Prostate gland (tissue), 2 donors: ENCODE data around the gene TTC24. TPM values are rescaled to one million over a fixed set of nuclear protein-coding genes. Genes with fewer than 3 reads are reported as not detected.

Experiments used
- DNase-seq: peaks from one replicate; pipeline ENCODE4 v3.0.0-alpha.2; 2019; ENCODE audit warnings: low spot score
- H3K27ac ChIP-seq, 2 donors: fragments of 200-600 bp; sonication (generic); 2 replicates each; pipeline ENCODE4 v1.5.1; 2017 to 2019
- H3K27me3 ChIP-seq: fragments of 200-600 bp; sonication (generic); replicated peaks from 2 replicates; pipeline ENCODE4 v1.5.1; 2019; ENCODE audit not compliant: insufficient read depth
- H3K36me3 ChIP-seq, 2 donors: fragments of 200-600 bp; sonication (generic); 1 replicate in 1 of 2; 2 replicates in 1 of 2; pipeline versions ENCODE4 v1.5.1 to v1.8.1; 2017 to 2019
- H3K4me1 ChIP-seq: fragments of 200-600 bp; sonication (generic); replicated peaks from 2 replicates; pipeline ENCODE4 v1.5.1; 2019
- H3K4me3 ChIP-seq, 2 donors: fragments of 200-600 bp; sonication (generic); 2 replicates each; pipeline ENCODE4 v1.5.1; 2017 to 2019
- H3K9me3 ChIP-seq: fragments of 200-600 bp; sonication (generic); 2 replicates; pipeline ENCODE4 v1.5.1; 2017
- POLR2A ChIP-seq: fragments of 450-650 bp; IDR thresholded peaks from one replicate; pipeline ENCODE4 v1.6.1; 2016; ENCODE audit warnings: antibody characterized with exemption, mild to moderate bottlenecking
- POLR2AphosphoS5 ChIP-seq: sonication (generic); formaldehyde crosslinking; IDR thresholded peaks from one replicate; pipeline ENCODE4 v1.6.1; 2017; ENCODE audit warnings: antibody characterized with exemption
- WGBS: methylation state at CpG from one replicate; pipeline ENCODE4 v1.1.5; 2018; 5-methylcytosine and 5-hydroxymethylcytosine counted together
- intact Hi-C: fragments of 100-400 bp; cut with DNase I; formaldehyde crosslinking; loops from one replicate; pipeline ENCODE4 v1.14.2; 2022
- total RNA-seq, 2 donors: library from RNA; depleted of rRNA; stranded (reverse); fragments of >200 nt; gene quantifications; one replicate each; pipeline ENCODE4 v1.1.0, GENCODE V29; 2016
- TF ChIP-seq, protein P1 (sequence below), 4 experiments: fragments of 200-600 bp in 2 of 4; fragments of 450-650 bp in 2 of 4; sonication (generic) in 2 of 4; IDR thresholded peaks; 1 replicate in 3 of 4; 2 replicates in 1 of 4; pipeline ENCODE4 v1.5.1; 2016 to 2019; ENCODE audit warnings: antibody characterized with exemption in 4 of 4, mild to moderate bottlenecking in 2 of 4, moderate library complexity in 2 of 4

TTC24 gene
- total RNA-seq, 2 donors from 2014 or later, result not detected

- Histone ChIP-seq H3K4me3 (no peak overlapping the region), H3K4me1 (no peaks in the 10 kb centered on the region), H3K36me3 (no peaks in the 10 kb centered on the region), H3K27me3 (no peaks in the 10 kb centered on the region), H3K9me3 (no peaks in the 10 kb centered on the region), H3K27ac (peak overlapping the region; percentile 10 to 12)
- intact Hi-C loops, result no loop called here
- peak; percentile 69 for DNase-seq
- WGBS, result 32% methylated on average over 5 of the region's 5 CpGs
- TF ChIP-seq POLR2AphosphoS5 (peak; percentile 48), POLR2A (no peak)
Measured at GRCh38 chr1:156559797-156560385, 19.6 kb upstream of the TTC24 start.

- Histone ChIP-seq H3K4me1 (no peaks in the 10 kb centered on the region), H3K36me3 (no peaks in the 10 kb centered on the region), H3K9me3 (no peaks in the 10 kb centered on the region), H3K4me3 (no peak overlapping the region), H3K27ac (peak overlapping the region; percentile 10 to 12), H3K27me3 (no peaks in the 10 kb centered on the region)
- TF ChIP-seq, protein P1, sequence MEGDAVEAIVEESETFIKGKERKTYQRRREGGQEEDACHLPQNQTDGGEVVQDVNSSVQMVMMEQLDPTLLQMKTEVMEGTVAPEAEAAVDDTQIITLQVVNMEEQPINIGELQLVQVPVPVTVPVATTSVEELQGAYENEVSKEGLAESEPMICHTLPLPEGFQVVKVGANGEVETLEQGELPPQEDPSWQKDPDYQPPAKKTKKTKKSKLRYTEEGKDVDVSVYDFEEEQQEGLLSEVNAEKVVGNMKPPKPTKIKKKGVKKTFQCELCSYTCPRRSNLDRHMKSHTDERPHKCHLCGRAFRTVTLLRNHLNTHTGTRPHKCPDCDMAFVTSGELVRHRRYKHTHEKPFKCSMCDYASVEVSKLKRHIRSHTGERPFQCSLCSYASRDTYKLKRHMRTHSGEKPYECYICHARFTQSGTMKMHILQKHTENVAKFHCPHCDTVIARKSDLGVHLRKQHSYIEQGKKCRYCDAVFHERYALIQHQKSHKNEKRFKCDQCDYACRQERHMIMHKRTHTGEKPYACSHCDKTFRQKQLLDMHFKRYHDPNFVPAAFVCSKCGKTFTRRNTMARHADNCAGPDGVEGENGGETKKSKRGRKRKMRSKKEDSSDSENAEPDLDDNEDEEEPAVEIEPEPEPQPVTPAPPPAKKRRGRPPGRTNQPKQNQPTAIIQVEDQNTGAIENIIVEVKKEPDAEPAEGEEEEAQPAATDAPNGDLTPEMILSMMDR (IDR thresholded peaks at IDR 0.05), result no peak
- TF ChIP-seq POLR2AphosphoS5, result no peak
- TF ChIP-seq POLR2A, result no peak
- WGBS, result 64% methylated on average over 5 of the region's 5 CpGs
- DNase-seq, result no peak
- intact Hi-C loops, result no loop called here
Measured at GRCh38 chr1:156560585-156561163, 18.8 kb upstream of the TTC24 start.

DNA sequence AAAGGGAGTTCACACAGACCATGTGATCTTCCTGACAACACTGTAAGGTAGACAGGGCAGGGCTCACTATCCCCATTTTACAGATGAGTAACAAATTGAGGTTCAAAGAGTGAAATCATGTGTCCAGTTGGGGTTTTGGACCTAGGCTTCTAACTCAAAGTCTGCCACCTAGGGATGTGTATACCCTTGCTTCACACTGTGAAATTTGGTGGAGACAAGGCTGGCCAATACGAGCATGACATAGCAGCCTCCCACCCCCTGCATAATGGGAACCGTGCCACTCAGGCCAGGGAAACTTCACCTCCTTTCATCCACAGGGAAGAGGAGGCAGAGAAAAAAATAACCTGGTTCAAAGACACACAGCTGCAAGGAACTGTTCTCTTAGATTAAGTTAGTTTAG, 14.0 kb upstream of the TTC24 start:
- TF ChIP-seq POLR2A, result no peak
- TF ChIP-seq, protein P1 (IDR thresholded peaks at IDR 0.05), result no peak
- TF ChIP-seq POLR2AphosphoS5, result no peak
- no peak overlapping the region for H3K4me3 ChIP-seq
- H3K27me3 ChIP-seq, result no peaks in the 10 kb centered on the region
- no peaks in the 10 kb centered on the region for H3K36me3 ChIP-seq
- intact Hi-C loops, result no loop called here
- H3K27ac ChIP-seq, result no peak overlapping the region
- H3K4me1 ChIP-seq, result no peaks in the 10 kb centered on the region
- DNase-seq, result no peak
- WGBS, result 80% methylated on average over 2 of the region's 2 CpGs
- no peaks in the 10 kb centered on the region for H3K9me3 ChIP-seq

- Histone ChIP-seq H3K9me3 (no peaks in the 10 kb centered on the region), H3K27me3 (no peaks in the 10 kb centered on the region), H3K27ac (no peak overlapping the region), H3K4me1 (no peaks in the 10 kb centered on the region), H3K4me3 (no peak overlapping the region), H3K36me3 (no peaks in the 10 kb centered on the region)
- TF ChIP-seq, protein P1 (IDR thresholded peaks at IDR 0.05), result no peak
- TF ChIP-seq POLR2AphosphoS5, result no peak
- TF ChIP-seq POLR2A, result no peak
- intact Hi-C loops, result no loop called here
- 92% methylated on average over 4 of the region's 4 CpGs for WGBS
- no peak for DNase-seq
Measured at GRCh38 chr1:156566436-156566835, 13.1 kb upstream of the TTC24 start.

GRCh38 chr1:156571261-156571852, 8.2 kb upstream of the TTC24 start:
- H3K4me3 ChIP-seq, result no peak overlapping the region
- no peak overlapping the region for H3K27ac ChIP-seq
- no peak for TF ChIP-seq POLR2AphosphoS5
- TF ChIP-seq POLR2A, result no peak
- TF ChIP-seq, protein P1 (IDR thresholded peaks at IDR 0.05), result no peak

More at GRCh38 chr1:156571261-156571852, 8.2 kb upstream of the TTC24 start:
- Histone ChIP-seq H3K36me3 (no peaks in the 10 kb centered on the region), H3K9me3 (no peaks in the 10 kb centered on the region), H3K4me1 (no peaks in the 10 kb centered on the region), H3K27me3 (no peaks in the 10 kb centered on the region)
- no peak for DNase-seq
- WGBS, result 24% methylated on average over 4 of the region's 4 CpGs
- intact Hi-C loops, result loop anchor here (5.0 kb wide), 1 partner anchor 59 kb away; no protein-coding TSS in a partner anchor
